Loucy (cell line): ENCODE results near the gene LIG1.

Experiments used
- CTCF ChIP-seq: fragments of 200-600 bp; sonication (generic); conservative IDR thresholded peaks from 2 replicates; pipeline ENCODE4 v1.5.1; 2014; ENCODE audit warnings: mild to moderate bottlenecking, antibody characterized with exemption, low read length
- EZH2phosphoT487 ChIP-seq: fragments of 200-600 bp; IDR thresholded peaks from 2 replicates; pipeline ENCODE4 v1.6.1; 2018; ENCODE audit warnings: antibody characterized with exemption, mild to moderate bottlenecking, moderate library complexity, borderline replicate concordance

DNA sequence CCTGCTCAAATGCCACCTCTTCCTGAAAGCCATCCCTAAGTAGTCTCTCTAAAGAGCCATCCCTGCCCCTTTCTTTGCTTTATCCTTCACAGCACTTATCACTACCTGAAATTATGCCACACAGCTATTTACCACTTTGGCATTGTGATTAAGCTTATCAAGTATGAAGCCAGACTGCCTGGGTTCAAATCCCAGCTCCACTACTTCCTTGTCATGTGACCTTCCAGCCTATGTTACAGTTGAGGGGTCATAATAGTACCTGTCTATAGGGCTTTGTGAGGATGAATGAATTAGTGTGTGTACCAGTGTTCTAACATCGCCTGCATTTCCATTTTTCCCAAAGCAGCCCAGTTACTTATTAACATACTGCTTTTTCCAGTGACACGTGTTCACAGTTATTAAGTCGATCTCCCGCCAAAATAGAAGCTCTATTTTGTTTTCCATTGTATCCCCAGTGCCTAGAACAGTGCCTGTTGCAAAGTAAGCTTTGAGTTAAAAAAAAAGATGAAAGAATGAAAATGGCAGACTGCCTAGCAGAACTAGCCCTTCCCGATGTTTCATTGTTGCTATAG, 33.2 kb upstream of the LIG1 start:
- TF ChIP-seq CTCF (no peak), EZH2phosphoT487 (no peak)
